GM12801 (cell line): ENCODE measurements around the gene SPECC1.

Experiments used
- TF ChIP-seq, protein P1 (sequence below): IDR thresholded peaks from one replicate; pipeline ENCODE4 v1.5.1; 2011; ENCODE audit warnings: control low read depth; ENCODE audit not compliant: insufficient read length; ENCODE audit errors: extremely low read depth

SPECC1 gene

DNA sequence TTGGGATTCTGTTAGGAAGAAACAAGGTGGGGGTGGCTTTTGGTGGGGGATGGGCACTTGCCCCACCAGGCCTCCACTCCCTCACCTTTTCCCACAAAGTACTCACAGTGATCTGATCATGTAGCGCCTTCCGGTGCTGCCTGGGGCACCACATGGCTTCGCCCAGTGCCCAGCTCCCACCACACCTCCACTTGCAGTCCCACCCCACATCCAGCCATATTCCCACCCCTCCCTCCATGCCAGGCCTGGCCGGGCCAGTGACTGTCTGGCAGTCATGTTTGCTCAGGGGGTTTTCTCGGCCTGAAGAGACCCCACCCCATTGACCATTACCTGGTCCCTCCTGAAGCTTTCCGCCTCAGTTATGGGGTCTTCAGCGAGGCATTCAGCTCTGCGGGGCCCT lies 201.5 kb downstream of the SPECC1 start:
- TF ChIP-seq, protein P1, sequence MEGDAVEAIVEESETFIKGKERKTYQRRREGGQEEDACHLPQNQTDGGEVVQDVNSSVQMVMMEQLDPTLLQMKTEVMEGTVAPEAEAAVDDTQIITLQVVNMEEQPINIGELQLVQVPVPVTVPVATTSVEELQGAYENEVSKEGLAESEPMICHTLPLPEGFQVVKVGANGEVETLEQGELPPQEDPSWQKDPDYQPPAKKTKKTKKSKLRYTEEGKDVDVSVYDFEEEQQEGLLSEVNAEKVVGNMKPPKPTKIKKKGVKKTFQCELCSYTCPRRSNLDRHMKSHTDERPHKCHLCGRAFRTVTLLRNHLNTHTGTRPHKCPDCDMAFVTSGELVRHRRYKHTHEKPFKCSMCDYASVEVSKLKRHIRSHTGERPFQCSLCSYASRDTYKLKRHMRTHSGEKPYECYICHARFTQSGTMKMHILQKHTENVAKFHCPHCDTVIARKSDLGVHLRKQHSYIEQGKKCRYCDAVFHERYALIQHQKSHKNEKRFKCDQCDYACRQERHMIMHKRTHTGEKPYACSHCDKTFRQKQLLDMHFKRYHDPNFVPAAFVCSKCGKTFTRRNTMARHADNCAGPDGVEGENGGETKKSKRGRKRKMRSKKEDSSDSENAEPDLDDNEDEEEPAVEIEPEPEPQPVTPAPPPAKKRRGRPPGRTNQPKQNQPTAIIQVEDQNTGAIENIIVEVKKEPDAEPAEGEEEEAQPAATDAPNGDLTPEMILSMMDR: no peak

DNA sequence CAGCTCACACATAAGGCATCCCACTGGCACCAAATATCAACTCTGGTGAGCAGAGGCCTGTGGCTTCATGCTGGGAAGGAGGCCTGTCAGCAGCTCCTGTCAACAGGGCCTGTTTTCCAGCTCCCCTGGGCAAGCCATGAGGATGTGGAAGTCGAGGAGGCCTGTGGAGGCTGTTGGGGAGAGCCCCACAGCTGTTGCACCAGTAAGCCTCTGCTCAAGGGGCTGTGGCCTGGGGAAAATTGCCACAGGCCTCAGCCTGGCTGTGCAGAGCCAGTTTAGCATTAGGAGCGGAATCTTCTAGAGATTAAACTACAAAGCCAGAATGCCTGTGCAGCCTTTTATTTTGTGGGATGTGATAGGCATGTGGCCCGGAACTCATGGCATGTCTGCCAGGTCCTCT lies 202.1 kb downstream of the SPECC1 start:
- TF ChIP-seq, protein P1: no peak

DNA sequence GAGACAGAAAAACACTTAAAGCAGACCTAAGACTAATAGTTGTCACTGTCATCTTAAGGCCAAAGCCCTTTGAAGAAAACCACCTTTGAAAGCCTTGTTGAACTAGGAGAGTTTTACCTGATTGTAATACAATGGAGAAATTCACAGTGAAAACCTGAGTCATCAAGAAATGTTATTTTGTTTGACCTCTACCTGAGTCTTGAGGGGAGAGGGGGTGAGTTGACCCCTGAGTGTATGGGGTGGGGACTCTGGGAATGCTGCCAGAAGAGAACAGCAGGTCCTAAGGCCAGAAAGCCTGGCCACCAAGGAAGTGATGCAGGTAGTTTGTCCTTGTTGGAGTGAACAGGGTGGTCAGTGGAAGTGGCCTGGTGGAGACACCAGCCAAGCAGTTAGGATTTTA lies 204.3 kb downstream of the SPECC1 start:
- TF ChIP-seq, protein P1: no peak

DNA sequence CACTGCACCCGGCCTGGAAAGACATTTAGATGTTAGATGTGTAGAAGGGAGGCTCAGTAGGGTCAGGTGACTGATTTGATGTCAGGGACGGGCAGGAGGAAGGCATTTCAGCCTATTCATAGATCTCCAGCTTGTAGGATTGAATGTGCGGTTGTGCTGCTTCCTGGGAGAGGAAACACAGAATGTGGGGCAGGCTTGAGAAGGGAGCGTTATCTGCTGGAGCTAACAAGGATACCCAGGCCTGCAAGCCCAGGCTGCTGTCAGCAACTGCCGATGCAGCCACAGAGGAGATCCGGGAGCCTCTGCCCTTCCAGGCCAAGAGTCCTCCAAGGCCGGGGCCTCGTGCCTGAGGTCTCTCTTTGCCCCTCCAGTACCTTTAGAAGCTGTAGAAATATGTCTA lies 205.6 kb downstream of the SPECC1 start:
- TF ChIP-seq, protein P1: no peak

DNA sequence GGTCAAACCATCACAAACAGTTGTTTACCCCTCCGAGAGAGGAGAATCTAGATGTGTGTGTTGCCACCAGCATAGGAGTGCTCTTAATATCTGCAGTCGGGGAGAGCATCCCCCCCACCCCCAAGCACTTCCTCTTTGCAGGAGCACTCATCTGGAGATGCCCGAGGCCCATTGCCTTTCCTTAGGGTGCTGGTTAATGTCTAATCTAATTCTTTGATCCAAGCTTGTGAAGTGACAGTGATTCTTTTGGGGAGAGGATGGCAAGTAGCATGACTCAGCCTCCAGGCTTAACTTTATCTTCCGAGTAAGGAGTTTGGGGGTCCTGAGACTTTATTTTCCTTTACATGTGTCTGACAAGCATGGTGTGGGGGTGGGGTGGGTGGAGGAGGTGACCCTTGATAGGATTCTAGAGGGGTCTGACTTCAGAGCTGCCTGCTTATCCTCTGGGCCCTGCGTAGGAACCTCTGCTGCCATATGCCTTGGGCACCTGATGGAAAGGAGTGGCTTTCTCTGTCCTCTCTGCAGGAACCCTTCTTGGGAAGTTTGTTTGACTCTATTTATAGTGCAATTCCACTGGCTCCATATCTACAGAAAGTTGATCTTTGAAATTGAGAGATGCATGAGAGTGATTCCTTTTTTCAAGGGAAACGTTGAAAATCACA lies 207.1 kb downstream of the SPECC1 start:
- TF ChIP-seq, protein P1: no peak

DNA sequence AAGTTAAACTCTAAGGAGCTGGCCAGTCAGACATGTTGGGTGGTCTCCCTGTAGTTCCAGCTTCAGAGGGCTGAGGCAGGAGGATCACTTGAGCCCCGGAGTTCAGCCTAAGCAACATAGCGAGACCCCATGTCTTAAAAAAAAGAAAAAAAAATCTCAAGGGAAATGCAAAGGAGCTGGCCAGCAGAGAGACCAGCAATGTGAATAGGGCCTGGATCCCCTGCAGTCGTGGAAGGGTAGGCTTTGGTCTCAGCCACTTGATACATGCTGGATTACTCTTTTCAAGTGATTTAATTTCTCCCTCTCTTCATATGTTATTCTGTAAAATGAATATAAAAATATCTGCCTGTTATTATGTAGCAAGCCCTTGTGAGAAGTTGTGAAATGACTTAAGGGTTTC lies 207.7 kb downstream of the SPECC1 start:
- TF ChIP-seq, protein P1: no peak

DNA sequence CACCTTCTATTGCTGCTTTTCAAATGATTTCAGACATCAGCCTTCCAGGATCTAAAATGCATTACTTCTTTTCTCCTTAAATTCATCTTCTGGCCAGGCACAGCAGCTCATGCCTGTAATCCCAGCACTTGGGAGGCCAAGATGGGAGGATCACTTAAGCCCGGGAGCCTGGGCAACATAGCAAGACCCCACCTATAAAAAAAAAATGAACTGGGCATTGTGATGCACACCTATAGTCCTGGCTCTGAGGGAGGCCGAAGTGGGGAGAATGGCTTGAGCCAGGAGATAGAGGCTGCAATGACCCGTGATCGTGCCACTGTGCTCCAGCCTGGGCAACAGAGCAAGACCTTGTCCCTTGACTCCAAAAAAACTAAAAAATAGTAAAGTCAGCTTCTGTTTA lies 208.5 kb downstream of the SPECC1 start:
- TF ChIP-seq, protein P1: no peak
